NCI-H1092 treated with DMSO at 0.1 percent for 48 hours (cell line): ENCODE measurements around the gene DRG1.
"Not testable (repeated sequence)": the region's sequence is repeated elsewhere in the genome, so short reads cannot be mapped to it uniquely, and the experiment has no call there.

Source experiments
- DNase-seq: peaks from one replicate; lab custom pipeline; 2025; lab: John Stamatoyannopoulos, UW

Gene DRG1

GRCh38 chr22:31442768-31443489 is 43.5 kb downstream of the DRG1 start:
- no peak for DNase-seq

DNA sequence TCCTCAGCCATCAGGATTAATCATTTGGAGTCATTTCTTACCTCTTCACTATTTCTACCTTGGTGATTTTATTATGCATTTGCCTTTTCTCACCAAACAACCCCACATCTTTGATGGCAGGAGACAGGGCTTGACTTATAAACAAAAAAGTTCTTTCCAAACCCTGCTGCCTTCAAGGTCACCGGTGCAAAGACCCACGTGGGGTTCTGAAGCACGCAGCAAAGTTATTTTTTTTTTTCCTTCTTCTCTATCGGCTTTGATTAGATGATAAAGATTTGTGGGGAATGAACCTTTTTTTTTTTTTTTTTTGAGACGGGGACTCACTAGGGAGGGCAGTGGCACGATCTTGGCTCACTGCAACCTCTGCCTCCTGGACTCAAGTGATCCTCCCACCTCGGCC is 44.1 kb downstream of the DRG1 start:
- no peak for DNase-seq

DNA sequence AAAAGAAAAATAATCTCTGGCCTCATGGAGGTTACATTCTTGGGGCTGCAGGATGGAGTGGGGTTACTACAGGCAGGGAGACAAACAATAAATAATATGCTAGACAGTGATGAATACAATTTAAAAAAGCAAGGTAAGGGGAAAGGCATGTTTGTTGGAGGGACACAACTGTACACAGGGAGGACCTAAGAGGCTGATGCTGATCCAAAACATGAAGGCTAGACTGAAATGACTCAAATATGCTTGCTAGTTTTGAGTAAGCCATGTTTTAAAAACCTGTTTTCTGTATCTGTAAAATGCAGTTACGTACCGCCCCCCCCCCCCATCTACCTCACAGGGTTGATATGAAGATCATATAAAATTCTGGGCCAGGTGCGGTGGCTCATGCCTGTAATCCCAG is 46.2 kb downstream of the DRG1 start:
- DNase-seq, result no peak

- no peak for DNase-seq
Observed at GRCh38 chr22:31446208-31446607, 46.8 kb downstream of the DRG1 start.

DNA sequence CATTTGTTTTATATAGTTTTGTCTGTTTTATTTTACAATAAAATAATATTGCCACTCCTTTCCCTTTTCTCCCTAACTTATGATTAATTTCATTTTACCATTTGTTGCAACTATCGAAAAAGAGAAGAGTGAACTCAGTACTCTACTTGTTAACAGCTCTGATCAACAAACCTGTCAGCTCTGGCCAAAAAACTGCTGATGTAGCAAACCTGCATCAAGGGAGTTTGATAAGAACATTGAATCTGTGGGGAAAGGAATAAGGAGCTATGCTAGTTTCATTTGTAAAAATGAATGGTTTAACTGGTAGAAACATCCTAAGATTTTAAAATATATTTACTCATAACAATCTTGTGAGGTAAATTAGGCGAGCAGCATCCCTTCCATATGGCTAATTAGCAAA is 47.4 kb downstream of the DRG1 start:
- no peak for DNase-seq

DNA sequence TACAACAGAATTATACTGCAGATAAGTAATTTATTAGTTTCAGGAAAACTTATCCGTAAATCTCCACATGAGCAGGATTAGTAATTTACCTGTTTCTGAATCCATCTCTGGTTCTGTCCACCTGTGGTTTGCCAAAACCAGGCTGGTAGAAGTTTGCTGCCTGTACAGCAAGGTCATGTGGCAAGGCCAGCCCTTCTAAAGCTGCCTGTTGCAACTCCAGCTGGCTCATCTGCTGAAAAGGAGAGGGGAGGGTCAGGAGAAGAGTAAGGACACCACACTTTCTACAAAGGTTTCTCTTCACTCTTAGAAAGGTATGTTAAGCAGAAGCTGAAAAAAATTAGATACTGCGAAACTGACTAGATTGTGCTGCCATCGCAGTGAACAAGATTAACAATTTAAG is 47.9 kb downstream of the DRG1 start:
- no peak for DNase-seq

GRCh38 chr22:31448382-31448781 is 49.0 kb downstream of the DRG1 start:
- no peak for DNase-seq

- DNase-seq, result no peak
Observed at GRCh38 chr22:31449506-31449905, 50.1 kb downstream of the DRG1 start.

DNA sequence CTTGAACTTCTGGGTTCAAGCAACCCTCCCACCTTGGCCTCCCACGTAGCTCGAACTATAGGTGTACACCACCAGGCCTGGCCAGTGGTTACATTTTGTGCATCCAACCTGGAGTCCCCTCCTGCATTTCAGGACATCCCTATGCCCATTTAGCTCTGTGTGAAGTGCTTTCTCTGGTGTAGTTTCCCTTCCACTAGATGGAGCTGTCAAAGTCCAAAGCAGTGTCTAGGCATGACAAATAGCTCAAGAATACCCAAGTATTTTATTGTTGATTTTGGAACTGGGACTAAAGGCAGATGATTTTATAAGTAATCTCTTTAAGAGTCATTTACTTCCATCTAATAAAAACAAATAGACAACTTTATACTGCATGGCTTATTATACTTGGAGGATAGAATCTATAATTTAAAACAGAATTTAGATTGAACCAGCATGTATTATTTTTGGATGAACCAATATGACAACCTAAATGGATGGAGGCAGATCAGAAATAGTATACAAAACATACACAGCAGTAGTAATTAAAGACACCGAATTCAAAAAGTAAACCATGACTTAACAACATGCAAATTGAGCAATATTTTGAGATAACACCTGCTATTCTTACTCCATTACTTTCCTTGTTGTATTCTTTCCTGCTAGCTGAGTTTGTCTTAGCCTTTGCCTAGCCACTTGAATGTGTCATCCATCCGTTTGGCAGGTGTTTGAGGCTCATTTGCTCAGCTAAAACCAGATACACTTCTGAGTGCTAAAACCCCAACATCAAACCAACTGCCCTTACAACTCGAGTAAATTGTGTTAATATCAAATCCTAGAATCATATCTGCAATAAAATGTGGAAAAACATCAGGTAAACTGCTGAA is 52.5 kb downstream of the DRG1 start:
- DNase-seq, result peak; percentile 3

GRCh38 chr22:31461699-31462098 is 62.3 kb downstream of the DRG1 start:
- DNase-seq, result no peak

DNA sequence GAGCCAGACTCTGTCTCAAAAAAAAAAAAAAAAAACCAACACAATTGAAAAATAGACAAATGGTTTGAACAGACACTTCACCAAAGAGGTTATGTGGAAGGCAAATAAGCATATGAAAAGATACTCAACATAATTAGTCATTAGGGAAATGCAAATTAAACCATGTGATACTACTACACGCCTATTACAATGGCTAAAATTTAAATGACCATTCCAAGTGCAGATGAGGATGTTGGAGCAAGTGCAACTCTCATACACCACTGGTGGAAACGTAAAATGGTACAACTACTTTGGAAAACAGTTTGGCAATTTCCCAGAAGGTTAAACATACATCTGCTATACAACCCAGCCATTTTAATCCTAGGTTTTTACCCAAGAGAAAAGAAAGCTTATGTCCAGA is 65.9 kb downstream of the DRG1 start:
- DNase-seq, result no peak

GRCh38 chr22:31474743-31475142 is 75.3 kb downstream of the DRG1 start:
- no peak for DNase-seq

- no peak for DNase-seq
Observed at GRCh38 chr22:31475800-31476199, 76.4 kb downstream of the DRG1 start.

DNA sequence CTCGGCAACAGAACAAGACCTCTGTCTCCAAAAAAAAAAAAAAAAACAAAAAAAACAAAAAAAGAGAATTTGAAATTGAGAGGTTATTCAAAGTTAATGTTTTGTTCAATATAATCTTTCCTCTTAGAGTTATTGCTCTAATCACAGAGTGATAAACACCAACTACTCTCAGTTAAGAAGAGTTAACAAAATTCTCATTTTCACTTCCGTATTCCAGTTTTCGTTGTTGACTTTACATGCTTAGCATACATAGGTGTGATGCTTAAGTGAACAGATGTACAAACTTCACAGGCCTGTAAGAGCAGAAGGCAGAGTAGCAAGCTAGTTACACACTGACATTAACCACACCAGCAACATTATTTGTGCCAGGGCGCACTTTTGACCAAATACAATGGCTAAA is 77.9 kb downstream of the DRG1 start:
- no peak for DNase-seq

DNA sequence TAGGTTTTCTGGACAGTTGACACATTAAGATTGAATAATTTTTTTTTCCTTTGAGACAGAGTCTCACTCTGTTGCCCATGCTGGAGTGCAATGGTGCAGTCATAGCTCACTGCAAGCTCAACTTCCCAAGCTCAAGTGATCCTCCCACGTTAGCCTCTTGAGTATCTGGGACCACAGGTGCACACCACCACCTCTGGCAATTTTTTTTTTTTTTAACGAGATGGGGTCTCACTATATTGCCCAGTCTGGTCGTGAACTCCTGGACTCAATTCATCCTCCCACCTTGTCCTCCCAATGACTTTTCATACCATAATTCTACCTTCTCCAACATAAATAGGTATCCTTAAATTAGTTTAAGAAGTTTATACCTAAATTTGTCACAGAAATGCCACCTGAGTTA is 81.7 kb downstream of the DRG1 start:
- DNase-seq, result no peak

- DNase-seq, result not testable (repeated sequence)
Observed at GRCh38 chr22:31482470-31482869, 83.1 kb downstream of the DRG1 start.
